ENCODE data around the gene TSPAN2.

TSPAN2 gene

GRCh38 chr1:115036814-115037507, 52.3 kb downstream of the TSPAN2 start:
- TF ChIP-seq FOXM1 (IDR thresholded peaks at IDR 0.05; ENCODE audit: borderline replicate concordance, low read depth): no peak
- no peak for TF ChIP-seq CEBPB (IDR thresholded peaks at IDR 0.05)
- no peak for TF ChIP-seq RAD21 (IDR thresholded peaks at IDR 0.05; ENCODE audit: low read depth)
- no peak for TF ChIP-seq REST (IDR thresholded peaks at IDR 0.05; ENCODE audit: low read depth)
- TF ChIP-seq TCF12 (IDR thresholded peaks at IDR 0.05; ENCODE audit: low read depth): no peak
- TF ChIP-seq EGR1 (IDR thresholded peaks at IDR 0.05): no peak
- TF ChIP-seq YY1 (IDR thresholded peaks at IDR 0.05; ENCODE audit: low read depth): no peak
- no peak for TF ChIP-seq USF1 (IDR thresholded peaks at IDR 0.05)
- no peak for TF ChIP-seq NFIC (IDR thresholded peaks at IDR 0.05)
- no peak for TF ChIP-seq CREB1 (IDR thresholded peaks at IDR 0.05; ENCODE audit: low read depth)
- no peak for TF ChIP-seq EP300 (IDR thresholded peaks at IDR 0.05; ENCODE audit: borderline replicate concordance)

- TF ChIP-seq YY1 (IDR thresholded peaks at IDR 0.05; ENCODE audit: low read depth) (no peak), USF1 (IDR thresholded peaks at IDR 0.05) (no peak), TAF1 (IDR thresholded peaks at IDR 0.05; ENCODE audit: low read depth) (no peak), EP300 (IDR thresholded peaks at IDR 0.05; ENCODE audit: borderline replicate concordance) (no peak), REST (IDR thresholded peaks at IDR 0.05; ENCODE audit: low read depth) (no peak), NFIC (IDR thresholded peaks at IDR 0.05) (no peak), RAD21 (IDR thresholded peaks at IDR 0.05; ENCODE audit: low read depth) (no peak), TEAD4 (IDR thresholded peaks at IDR 0.05) (no peak), CREB1 (IDR thresholded peaks at IDR 0.05; ENCODE audit: low read depth) (no peak)
Observed at GRCh38 chr1:115035652-115036051, 53.7 kb downstream of the TSPAN2 start.

- TF ChIP-seq TAF1 (IDR thresholded peaks at IDR 0.05; ENCODE audit: low read depth) (no peak), EP300 (IDR thresholded peaks at IDR 0.05; ENCODE audit: borderline replicate concordance) (no peak)
Observed at GRCh38 chr1:115031595-115031994, 57.7 kb downstream of the TSPAN2 start.

GRCh38 chr1:115029526-115029925, 59.8 kb downstream of the TSPAN2 start, which contains the start of gene TSHB:
TSS of gene TSHB (plus strand) at chr1:115029826. CDS start at chr1:115033363, 3,537 bp downstream.
- TF ChIP-seq TAF1 (IDR thresholded peaks at IDR 0.05; ENCODE audit: low read depth): no peak
- TF ChIP-seq EP300 (IDR thresholded peaks at IDR 0.05; ENCODE audit: borderline replicate concordance): no peak
- no peak for TF ChIP-seq YY1 (IDR thresholded peaks at IDR 0.05; ENCODE audit: low read depth)
- TF ChIP-seq CREB1 (IDR thresholded peaks at IDR 0.05; ENCODE audit: low read depth): no peak
- no peak for TF ChIP-seq EGR1 (IDR thresholded peaks at IDR 0.05)
- TF ChIP-seq MAX (IDR thresholded peaks at IDR 0.05): no peak
- TF ChIP-seq CEBPB (IDR thresholded peaks at IDR 0.05): no peak
- no peak for TF ChIP-seq NFIC (IDR thresholded peaks at IDR 0.05)
- TF ChIP-seq ZBTB7A (IDR thresholded peaks at IDR 0.05; ENCODE audit: low read depth): no peak
- no peak for TF ChIP-seq TCF12 (IDR thresholded peaks at IDR 0.05; ENCODE audit: low read depth)
- TF ChIP-seq FOXM1 (IDR thresholded peaks at IDR 0.05; ENCODE audit: borderline replicate concordance, low read depth): no peak
- TF ChIP-seq REST (IDR thresholded peaks at IDR 0.05; ENCODE audit: low read depth): no peak
- TF ChIP-seq USF1 (IDR thresholded peaks at IDR 0.05): no peak
